Large intestine (tissue), 3 donors: ENCODE measurements around the gene ACSF3. TPM values are rescaled to one million over a fixed set of nuclear protein-coding genes. Genes with fewer than 3 reads are reported as not detected.
"Not testable (repeated sequence)": the region's sequence is repeated elsewhere in the genome, so short reads cannot be mapped to it uniquely, and the experiment has no call there.

ENCODE experiments used
- DNase-seq, 2 donors: peaks; one replicate each; pipeline versions ENCODE4 v3.0.0 to v3.0.0-alpha.2; 2013
- H3K27ac ChIP-seq: one replicate; pipeline ENCODE4 v1.5.1; 2013; ENCODE audit warnings: low read length
- H3K27me3 ChIP-seq: 2 replicates; pipeline ENCODE4 v1.6.1; 2013; ENCODE audit warnings: low read length; ENCODE audit not compliant: control insufficient read depth, insufficient read depth
- H3K36me3 ChIP-seq: 2 replicates; pipeline ENCODE4 v1.6.1; 2013; ENCODE audit warnings: low read length; ENCODE audit not compliant: control insufficient read depth, insufficient read depth
- H3K4me1 ChIP-seq: one replicate; pipeline ENCODE4 v1.6.1; 2013; ENCODE audit warnings: low read length; ENCODE audit not compliant: control insufficient read depth, insufficient read depth
- H3K4me3 ChIP-seq: one replicate; pipeline ENCODE4 v1.5.1; 2013; ENCODE audit warnings: low read length
- H3K9me3 ChIP-seq: one replicate; pipeline ENCODE4 v1.6.1; 2013; ENCODE audit warnings: mild to moderate bottlenecking, low read depth, low read length, moderate library complexity; ENCODE audit not compliant: control insufficient read depth
- WGBS: methylation state at CpG from one replicate; pipeline ENCODE4 v1.1.5; 2013; ENCODE audit warnings: low lambda C conversion rate; ENCODE audit not compliant: insufficient coverage; 5-methylcytosine and 5-hydroxymethylcytosine counted together
- polyA plus RNA-seq: library from polyadenylated mRNA; unstranded; fragments of 120-200 nt; gene quantifications from one replicate; pipeline ENCODE4 v1.2.1, GENCODE V29; 2013

Gene ACSF3
- polyA plus RNA-seq, 1 donor = 30.8 TPM

DNA sequence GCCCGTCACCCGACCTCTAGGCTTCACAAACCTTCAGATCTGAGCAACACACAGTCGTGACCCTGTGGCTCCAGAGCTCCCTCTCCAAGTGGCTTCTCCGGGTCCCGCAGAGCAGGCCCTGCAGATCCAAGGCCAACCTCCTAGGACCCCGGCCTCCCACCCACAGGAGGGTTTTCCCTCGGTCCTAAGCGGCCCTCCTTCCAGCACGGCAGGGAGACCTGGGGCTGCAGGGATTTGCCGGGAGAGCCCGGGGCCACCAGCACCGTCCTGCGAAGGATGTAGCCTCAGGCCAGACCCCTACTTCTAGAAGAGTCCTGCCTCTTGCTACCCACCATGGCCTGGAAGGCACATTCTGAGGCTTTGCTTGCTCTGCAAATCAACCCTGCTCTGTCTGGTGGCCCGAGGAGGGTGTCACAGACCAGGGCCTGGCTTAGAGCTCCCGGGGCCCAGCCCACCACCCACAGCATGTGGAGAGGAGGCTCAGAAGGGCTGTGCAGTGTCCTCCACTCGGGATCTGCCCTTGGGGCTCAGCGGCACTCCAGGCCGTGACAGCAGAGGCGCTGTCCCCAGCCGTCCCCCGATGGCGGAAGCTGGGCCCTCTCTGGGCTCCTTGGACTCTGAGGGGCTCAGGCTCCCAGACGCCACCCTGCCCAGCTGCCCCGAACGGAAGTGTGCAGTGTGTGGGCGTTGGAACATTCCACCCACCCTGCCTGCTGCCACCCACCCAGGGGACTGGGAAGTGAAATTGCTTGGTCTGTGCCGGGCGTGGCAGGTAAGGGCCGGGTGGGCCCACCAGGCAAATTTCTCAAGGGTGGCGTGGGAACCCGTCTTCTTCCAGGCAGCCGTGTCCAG is 28.8 kb upstream of the ACSF3 start:
- no peaks in the 10 kb centered on the region for H3K9me3 ChIP-seq
- no peak for DNase-seq
- H3K27me3 ChIP-seq = peaks cover 37% of the 10 kb centered on the region
- no peaks in the 10 kb centered on the region for H3K4me1 ChIP-seq
- no CpG with 5 or more reads among the region's 32 CpGs for WGBS
- H3K36me3 ChIP-seq = no peaks in the 10 kb centered on the region
- no peak overlapping the region for H3K27ac ChIP-seq
- no peak overlapping the region for H3K4me3 ChIP-seq

DNA sequence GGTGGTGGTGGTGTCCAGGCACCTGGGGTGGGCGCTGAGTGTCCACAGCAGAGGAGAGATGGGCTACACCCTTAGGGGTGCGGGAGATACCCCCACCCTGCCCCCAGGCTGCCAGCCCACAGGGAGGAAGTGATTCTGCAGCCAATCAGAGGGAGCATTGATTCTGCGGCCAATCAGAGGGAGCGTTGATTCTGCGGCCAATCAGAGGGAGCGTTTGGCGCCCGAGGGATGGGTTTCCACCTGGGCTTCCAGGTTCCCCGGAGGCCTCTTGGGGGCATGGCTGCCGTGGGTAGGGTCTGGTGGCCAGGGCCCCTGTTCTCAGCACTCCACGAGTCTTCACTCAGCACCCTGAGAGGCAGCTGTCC is 28.2 kb upstream of the ACSF3 start:
- WGBS = no CpG with 5 or more reads among the region's 11 CpGs
- Histone ChIP-seq H3K27me3 (peaks cover 40% of the 10 kb centered on the region), H3K4me1 (no peaks in the 10 kb centered on the region), H3K27ac (no peak overlapping the region), H3K36me3 (no peaks in the 10 kb centered on the region), H3K4me3 (no peak overlapping the region), H3K9me3 (no peaks in the 10 kb centered on the region)
- no peak for DNase-seq

DNA sequence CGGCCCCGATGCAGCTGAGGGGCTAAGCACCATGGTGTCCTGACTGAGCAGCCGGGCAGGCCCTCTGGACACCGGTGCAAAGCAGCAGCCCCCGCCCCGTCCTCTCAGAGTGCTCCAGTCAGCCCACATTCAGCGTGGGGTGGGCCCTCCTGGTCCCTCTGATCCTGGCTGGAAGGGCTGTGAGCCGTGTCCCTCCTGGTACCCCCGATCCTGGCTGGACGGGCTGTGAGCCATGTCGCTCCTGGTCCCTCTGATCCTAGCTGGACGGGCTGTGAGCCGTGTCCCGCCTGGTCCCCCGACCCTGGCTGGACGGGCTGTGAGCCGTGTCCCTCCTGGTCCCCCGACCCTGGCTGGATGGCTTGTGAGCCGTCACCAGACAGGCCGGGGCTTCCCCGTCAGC is 26.9 kb upstream of the ACSF3 start:
- WGBS = no CpG with 5 or more reads among the region's 21 CpGs
- Histone ChIP-seq H3K36me3 (no peaks in the 10 kb centered on the region), H3K4me3 (no peak overlapping the region), H3K27ac (no peak overlapping the region), H3K27me3 (peaks cover 38% of the 10 kb centered on the region), H3K4me1 (peaks cover 5% of the 10 kb centered on the region), H3K9me3 (no peaks in the 10 kb centered on the region)
- no peak for DNase-seq

DNA sequence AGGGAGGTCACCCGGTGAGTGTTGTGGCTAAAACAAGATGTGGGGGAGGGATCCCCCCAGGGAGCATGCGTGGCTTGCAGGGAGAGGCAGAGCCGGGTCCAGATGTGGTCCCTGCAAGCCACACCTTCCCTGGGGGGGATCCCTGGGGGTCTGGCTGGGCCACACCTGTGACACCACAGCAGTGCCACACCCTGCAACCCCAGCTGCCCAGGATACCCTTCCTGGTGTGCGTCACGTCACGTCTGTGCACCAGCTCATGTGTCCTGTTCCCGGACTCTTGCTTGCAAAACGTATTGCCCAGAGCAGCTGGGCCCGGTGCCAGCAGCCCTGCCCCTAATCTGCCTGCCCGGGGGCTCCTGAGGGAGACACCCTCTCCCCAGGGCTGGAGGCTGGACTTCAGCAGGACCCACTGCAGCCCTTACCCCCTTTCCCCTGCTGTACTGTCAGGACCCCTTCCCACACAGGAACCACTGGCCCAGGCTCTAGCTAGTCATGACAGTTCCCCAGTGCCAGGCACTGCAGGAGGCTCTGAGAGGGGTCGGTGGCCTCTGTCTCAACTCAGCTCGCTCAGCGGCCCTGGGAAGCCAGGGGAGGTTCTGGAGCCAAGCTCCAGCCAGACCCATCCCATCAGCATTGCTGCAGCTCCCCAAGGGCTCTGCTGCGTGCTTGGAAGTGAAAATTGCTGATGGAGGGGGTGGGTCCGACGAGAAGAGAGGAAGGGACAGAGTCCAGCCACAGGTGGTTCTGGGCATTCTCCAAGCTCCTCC is 25.8 kb upstream of the ACSF3 start:
- H3K27ac ChIP-seq = no peak overlapping the region
- no peak overlapping the region for H3K4me3 ChIP-seq
- H3K36me3 ChIP-seq = no peaks in the 10 kb centered on the region
- peaks cover 34% of the 10 kb centered on the region for H3K27me3 ChIP-seq
- DNase-seq = no peak
- H3K9me3 ChIP-seq = no peaks in the 10 kb centered on the region
- 70% methylated on average over 2 of the region's 16 CpGs for WGBS
- peaks cover 15% of the 10 kb centered on the region for H3K4me1 ChIP-seq

DNA sequence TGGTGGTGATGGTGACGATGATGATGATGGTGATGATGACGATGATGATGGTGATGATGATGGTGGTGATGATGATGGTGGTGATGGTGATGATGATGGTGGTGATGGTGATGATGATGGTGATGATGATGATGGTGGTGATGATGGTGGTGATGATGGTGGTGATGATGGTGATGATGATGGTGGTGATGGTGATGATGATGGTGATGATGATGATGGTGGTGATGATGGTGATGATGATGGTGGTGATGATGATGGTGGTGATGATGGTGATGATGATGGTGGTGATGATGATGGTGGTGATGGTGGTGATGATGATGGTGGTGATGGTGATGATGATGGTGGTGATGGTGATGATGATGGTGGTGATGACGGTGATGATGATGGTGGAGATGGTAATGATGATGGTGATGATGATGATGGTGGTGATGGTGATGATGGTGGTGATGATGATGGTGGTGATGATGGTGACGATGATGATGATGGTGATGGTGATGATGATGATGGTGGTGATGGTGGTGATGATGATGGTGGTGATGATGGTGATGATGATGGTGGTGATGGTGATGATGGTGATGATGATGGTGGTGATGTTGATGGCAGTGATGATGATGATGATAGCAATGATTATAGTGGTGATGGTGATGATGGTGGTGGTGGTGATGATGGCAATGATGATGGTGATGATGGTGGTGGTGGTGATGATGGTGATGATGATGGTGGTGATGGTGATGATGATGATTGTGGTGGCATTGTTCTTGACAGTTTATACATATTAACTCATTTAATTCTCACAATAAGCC is 24.6 kb upstream of the ACSF3 start:
- H3K4me3 ChIP-seq, H3K36me3 ChIP-seq, H3K27ac ChIP-seq, DNase-seq, H3K9me3 ChIP-seq: not testable (repeated sequence)
- Histone ChIP-seq H3K4me1 (peaks cover 16% of the 10 kb centered on the region), H3K27me3 (peaks cover 34% of the 10 kb centered on the region)
- 96% methylated on average over 4 of the region's 4 CpGs for WGBS

DNA sequence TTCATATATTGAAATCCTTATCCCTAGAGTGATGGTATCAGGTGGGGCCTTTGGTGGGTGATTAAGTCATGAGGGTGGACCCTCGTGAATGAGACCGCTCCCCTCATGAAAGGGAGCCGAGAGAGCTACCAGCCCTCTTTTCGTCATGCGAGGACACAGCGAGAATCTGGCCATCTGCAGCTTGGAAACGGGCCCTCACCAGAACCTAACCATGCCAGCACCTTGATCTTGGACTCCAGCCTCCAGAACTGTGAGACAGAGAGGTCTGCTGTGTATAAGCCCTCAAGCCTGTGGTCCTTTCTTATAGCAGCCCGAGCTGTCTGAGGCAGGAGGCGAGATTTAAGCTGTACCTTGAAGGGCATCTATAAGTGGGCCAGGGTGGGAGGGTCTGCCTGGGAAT is 23.7 kb upstream of the ACSF3 start:
- no CpG with 5 or more reads among the region's 9 CpGs for WGBS
- Histone ChIP-seq H3K4me3 (no peak overlapping the region), H3K27ac (no peak overlapping the region), H3K9me3 (peaks cover 15% of the 10 kb centered on the region), H3K4me1 (peaks cover 16% of the 10 kb centered on the region), H3K27me3 (peaks cover 34% of the 10 kb centered on the region), H3K36me3 (no peaks in the 10 kb centered on the region)
- no peak for DNase-seq

DNA sequence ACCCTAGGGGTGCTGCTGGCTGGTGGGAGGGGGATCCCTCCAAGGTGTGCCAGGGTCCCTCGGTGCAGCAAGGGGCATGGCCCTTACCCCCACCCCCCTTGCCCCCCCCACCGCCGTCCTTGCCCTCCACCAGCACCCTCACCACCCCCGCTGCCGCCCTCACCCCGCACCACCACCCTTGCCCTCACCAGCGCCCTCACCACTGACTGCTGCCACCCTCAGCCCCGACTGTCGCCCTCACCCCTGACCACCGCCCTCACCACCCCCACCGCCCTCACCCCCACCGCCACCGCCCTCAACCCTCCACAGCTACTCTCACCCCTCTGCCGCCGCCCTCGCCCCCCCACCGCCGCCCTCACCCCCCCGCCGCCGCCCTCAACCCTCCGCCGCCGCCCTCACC is 23.1 kb upstream of the ACSF3 start:
- no CpG with 5 or more reads among the region's 24 CpGs for WGBS
- Histone ChIP-seq H3K27ac (no peak overlapping the region), H3K36me3 (no peaks in the 10 kb centered on the region), H3K4me3 (no peak overlapping the region), H3K27me3 (peaks cover 34% of the 10 kb centered on the region), H3K4me1 (peaks cover 16% of the 10 kb centered on the region), H3K9me3 (peaks cover 19% of the 10 kb centered on the region)
- no peak for DNase-seq

DNA sequence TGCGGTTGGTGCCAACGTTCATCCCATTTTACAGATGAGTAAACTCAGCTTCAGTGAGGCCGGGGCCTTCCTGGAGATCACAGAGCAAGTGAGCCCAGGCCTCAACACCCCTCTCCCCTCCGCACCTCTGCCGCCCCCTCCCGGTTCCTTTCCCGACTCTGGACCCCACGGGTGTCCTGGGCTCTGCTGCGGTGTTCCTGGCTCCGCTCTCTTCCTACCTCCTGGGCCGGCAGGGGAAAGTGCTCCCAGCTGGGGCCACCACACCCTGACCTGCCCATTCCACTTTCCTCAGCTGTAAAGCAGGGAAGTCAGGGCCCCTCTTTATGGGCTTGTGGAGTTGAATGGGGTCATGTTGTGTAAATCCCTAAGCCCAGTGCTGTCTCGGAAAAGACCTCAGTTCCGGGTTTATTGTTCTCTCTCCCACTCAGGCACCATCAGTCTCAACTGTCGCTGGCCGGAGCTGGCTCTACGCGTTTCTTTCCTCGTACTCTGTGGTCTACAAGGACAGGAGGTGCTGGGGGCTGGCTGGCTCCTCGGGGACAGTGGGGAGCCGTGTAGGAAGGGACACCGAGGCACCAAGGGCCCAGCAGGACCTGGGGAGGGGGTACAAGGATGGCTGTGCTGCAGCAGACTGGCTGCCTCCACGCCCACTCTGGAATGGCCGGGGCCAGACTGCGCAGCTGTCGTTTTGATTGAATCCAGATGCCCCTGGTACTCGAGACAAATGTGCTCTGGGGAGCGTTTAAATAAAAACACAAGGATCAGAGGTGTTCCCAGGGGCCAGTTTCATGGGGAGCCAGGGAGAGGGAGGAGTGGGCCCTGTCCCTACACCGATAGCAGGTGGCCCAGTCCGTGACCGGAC is 21.7 kb upstream of the ACSF3 start:
- Histone ChIP-seq H3K27ac (no peak overlapping the region), H3K4me1 (peaks cover 16% of the 10 kb centered on the region), H3K36me3 (no peaks in the 10 kb centered on the region), H3K4me3 (no peak overlapping the region), H3K9me3 (peaks cover 19% of the 10 kb centered on the region), H3K27me3 (peaks cover 26% of the 10 kb centered on the region)
- DNase-seq = peak; percentile 52 to 80
- WGBS = no CpG with 5 or more reads among the region's 30 CpGs

DNA sequence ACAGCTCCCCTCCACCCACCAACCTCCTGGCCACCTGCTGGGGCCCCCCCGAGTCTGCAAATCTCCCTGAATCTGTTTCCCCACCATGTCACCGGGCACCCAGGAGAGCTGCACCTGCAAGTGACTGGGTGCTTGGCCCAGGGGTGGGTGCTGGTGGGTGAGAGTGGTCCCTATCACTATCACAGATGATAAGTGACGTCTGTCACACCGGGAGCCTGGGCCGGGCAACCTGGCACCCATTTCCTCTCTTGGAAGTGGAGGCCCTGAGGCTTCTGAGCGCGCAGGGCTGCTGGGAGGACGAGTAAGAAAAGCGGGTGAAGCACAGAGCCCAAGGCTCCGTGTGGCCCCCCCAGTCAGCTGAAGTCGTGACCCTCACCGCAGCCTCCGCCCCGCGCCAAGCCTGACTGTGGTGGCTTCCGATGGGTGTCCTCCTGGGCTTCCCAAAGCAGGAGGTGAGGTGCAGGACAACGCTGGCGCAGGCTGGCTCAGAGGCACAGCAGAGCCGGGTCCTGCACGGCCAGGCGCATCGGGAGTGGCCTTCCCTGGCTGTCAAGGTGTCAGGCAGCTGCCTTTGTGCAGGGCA is 21.0 kb upstream of the ACSF3 start:
- no peak overlapping the region for H3K4me3 ChIP-seq
- no CpG with 5 or more reads among the region's 22 CpGs for WGBS
- peaks cover 16% of the 10 kb centered on the region for H3K4me1 ChIP-seq
- no peak for DNase-seq
- H3K27ac ChIP-seq = no peak overlapping the region
- H3K36me3 ChIP-seq = no peaks in the 10 kb centered on the region
- H3K27me3 ChIP-seq = peaks cover 18% of the 10 kb centered on the region
- H3K9me3 ChIP-seq = peaks cover 19% of the 10 kb centered on the region
